ENCODE results near the gene USP22. TPM values are rescaled to one million over a fixed set of nuclear protein-coding genes. Genes with fewer than 3 reads are reported as not detected.

The USP22 gene
- polyA plus RNA-seq, 3 donors, result 20.4 to 69.9 (median 27.3) TPM

- Mint-ChIP-seq H3K4me3 (no peak overlapping the region), H3K4me1 (no peaks in the 10 kb centered on the region), H3K27me3 (ENCODE audit: low read depth in 3 of 3) (no peaks in the 10 kb centered on the region), H3K36me3 (peaks cover 92 to 96% of the 10 kb centered on the region in 2 donors), H3K9me3 (no peaks in the 10 kb centered on the region), H3K27ac (peak overlapping the region in 4 of 7 donors; percentile 25 to 64 (median 54))
- Histone ChIP-seq H3K9me3 (replicated peaks in 1 of 2; ENCODE audit: control insufficient read depth in 1 of 2, insufficient read depth in 1 of 2, low read length in 2 of 2) (no peaks in the 10 kb centered on the region), H3K36me3 (replicated peaks in 1 of 2; ENCODE audit: control insufficient read depth in 1 of 2, insufficient read depth in 2 of 2, low read length in 2 of 2) (peaks cover 92 to 96% of the 10 kb centered on the region in 2 donors), H3K79me2 (ENCODE audit: insufficient read depth, low read length) (peaks cover 74% of the 10 kb centered on the region), H3K27ac (ENCODE audit: low read depth in 1 of 2, low read length in 2 of 2) (no peak overlapping the region), H3K27me3 (ENCODE audit: control insufficient read depth in 2 of 2, insufficient read depth in 2 of 2, low read length in 2 of 2) (no peaks in the 10 kb centered on the region), H4K20me1 (ENCODE audit: insufficient read depth, low read length) (peaks cover 98% of the 10 kb centered on the region), H3K9ac (ENCODE audit: insufficient read depth, low read length, poor library complexity, severe bottlenecking) (no peak overlapping the region), H3K4me1 (ENCODE audit: control insufficient read depth in 1 of 2, insufficient read depth in 2 of 2, low read length in 2 of 2) (no peaks in the 10 kb centered on the region), H2AFZ (ENCODE audit: insufficient read depth, low read depth, low read length, poor library complexity, severe bottlenecking) (no peak overlapping the region), H3K4me3 (replicated peaks in 1 of 3; ENCODE audit: low read depth in 2 of 3, low read length in 3 of 3) (no peak overlapping the region), H3K4me2 (replicated peaks; ENCODE audit: extremely low read depth, low read length, poor library complexity, severe bottlenecking) (no peak overlapping the region)
- DNase-seq, result no peak
- intact Hi-C loops (cut with micrococcal nuclease), result loop anchor here in 1 of 2 donors (10.0 kb wide), 1 partner anchor 498 kb away; no protein-coding TSS in a partner anchor
- 93% methylated on average over 11 of the region's 15 CpGs for WGBS (ENCODE audit: insufficient coverage)
- no peak for TF ChIP-seq CTCF (IDR thresholded peaks at IDR 0.05)
Measured at GRCh38 chr17:21017256-21017655, 25.6 kb downstream of the USP22 start.

DNA sequence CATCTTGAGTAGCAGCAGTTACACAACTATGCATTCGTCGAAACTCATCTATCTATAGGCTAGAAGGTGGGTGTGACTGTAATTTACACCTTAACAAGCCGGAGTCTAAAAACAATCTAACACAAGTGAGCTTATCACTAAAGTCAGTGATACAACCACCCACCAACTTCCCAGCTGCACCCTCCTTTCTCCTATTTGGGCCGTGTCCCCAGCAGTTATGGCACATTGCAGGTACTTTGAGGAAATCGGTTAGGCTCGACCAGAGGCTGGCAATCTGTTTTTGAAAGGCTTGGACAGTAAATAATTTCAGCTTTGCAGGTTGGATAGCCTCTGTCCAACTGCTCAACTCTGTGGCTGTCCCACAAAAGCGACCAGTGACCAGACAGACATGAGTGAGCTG lies 26.0 kb downstream of the USP22 start:
- no peak for TF ChIP-seq CTCF (IDR thresholded peaks at IDR 0.05)
- Mint-ChIP-seq H3K27me3 (ENCODE audit: low read depth in 3 of 3) (no peaks in the 10 kb centered on the region), H3K4me1 (no peaks in the 10 kb centered on the region), H3K36me3 (peaks cover 96 to 100% of the 10 kb centered on the region in 2 donors), H3K4me3 (no peak overlapping the region), H3K27ac (peak overlapping the region in 1 of 7 donors; percentile 12), H3K9me3 (no peaks in the 10 kb centered on the region)
- 91% methylated on average over 4 of the region's 7 CpGs for WGBS (ENCODE audit: insufficient coverage)
- Histone ChIP-seq H3K27ac (ENCODE audit: low read depth in 1 of 2, low read length in 2 of 2) (peak overlapping the region in 1 of 2 donors; percentile 20), H2AFZ (ENCODE audit: insufficient read depth, low read depth, low read length, poor library complexity, severe bottlenecking) (no peak overlapping the region), H3K4me1 (ENCODE audit: control insufficient read depth in 1 of 2, insufficient read depth in 2 of 2, low read length in 2 of 2) (no peaks in the 10 kb centered on the region), H4K20me1 (ENCODE audit: insufficient read depth, low read length) (peaks cover 98% of the 10 kb centered on the region), H3K4me3 (replicated peaks in 1 of 3; ENCODE audit: low read depth in 2 of 3, low read length in 3 of 3) (no peak overlapping the region), H3K79me2 (ENCODE audit: insufficient read depth, low read length) (peaks cover 70% of the 10 kb centered on the region), H3K27me3 (ENCODE audit: control insufficient read depth in 2 of 2, insufficient read depth in 2 of 2, low read length in 2 of 2) (no peaks in the 10 kb centered on the region), H3K9me3 (replicated peaks in 1 of 2; ENCODE audit: control insufficient read depth in 1 of 2, insufficient read depth in 1 of 2, low read length in 2 of 2) (no peaks in the 10 kb centered on the region), H3K4me2 (replicated peaks; ENCODE audit: extremely low read depth, low read length, poor library complexity, severe bottlenecking) (no peak overlapping the region), H3K36me3 (replicated peaks in 1 of 2; ENCODE audit: control insufficient read depth in 1 of 2, insufficient read depth in 2 of 2, low read length in 2 of 2) (peaks cover 96 to 100% of the 10 kb centered on the region in 2 donors), H3K9ac (ENCODE audit: insufficient read depth, low read length, poor library complexity, severe bottlenecking) (no peak overlapping the region)
- DNase-seq, result no peak
- intact Hi-C loops (cut with micrococcal nuclease), result loop anchor here in 1 of 2 donors (10.0 kb wide), 1 partner anchor 498 kb away; no protein-coding TSS in a partner anchor

All from CD14-positive monocyte (primary cell).